HEK293 (cell line): ENCODE data around the gene ASCC1.
A peak's percentile ranks its signal among the peaks of the same experiment; 100 is the strongest.

Source experiments
- CTCF ChIA-PET: fragments of 350-600 bp; formaldehyde crosslinking; extraction: SDS; loops from one replicate; lab custom pipeline; 2021; ENCODE audit warnings: antibody characterized with exemption; lab: Yijun Ruan, JAX
- POLR2A ChIA-PET: fragments of 300-600 bp; formaldehyde crosslinking; extraction: SDS; loops from one replicate; lab custom pipeline; 2020; ENCODE audit warnings: antibody characterized with exemption, inconsistent platforms; lab: Yijun Ruan, JAX
- H3K27ac ChIP-seq: fragments of 200-500 bp; sonication (Bioruptor generic); 2 replicates; pipeline ENCODE4 v1.5.1; 2014; ENCODE audit warnings: low read depth, low read length, control low read depth, inconsistent platforms; ENCODE audit errors: extremely low read depth
- H3K36me3 ChIP-seq, 2 experiments: fragments of 200-500 bp in 1 of 2; sonication (Bioruptor generic) in 1 of 2; 1 replicate in 1 of 2; 2 replicates in 1 of 2; pipeline ENCODE4 v1.5.1; 2014 to 2017; ENCODE audit warnings: inconsistent platforms in 2 of 2, low read length in 2 of 2; ENCODE audit not compliant: control insufficient read depth in 2 of 2, insufficient read depth in 1 of 2
- H3K4me1 ChIP-seq: fragments of 200-500 bp; sonication (Bioruptor generic); 2 replicates; pipeline ENCODE4 v1.5.1; 2014; ENCODE audit warnings: mild to moderate bottlenecking, low read length, inconsistent platforms; ENCODE audit not compliant: control insufficient read depth, insufficient read depth
- H3K4me3 ChIP-seq: 2 replicates; pipeline ENCODE4 v1.5.1; 2011; ENCODE audit warnings: low read depth, mild to moderate bottlenecking, control low read depth, low read length, moderate library complexity
- H3K9me3 ChIP-seq: fragments of 200-500 bp; sonication (Bioruptor generic); 2 replicates; pipeline ENCODE4 v1.5.1; 2014; ENCODE audit warnings: low read depth, low read length, inconsistent platforms; ENCODE audit not compliant: control insufficient read depth, insufficient read depth
- BCL11A ChIP-seq: fragments of 450-650 bp; formaldehyde crosslinking; IDR thresholded peaks from 2 replicates; pipeline ENCODE4 v1.5.1; 2016; ENCODE audit warnings: low read depth, missing biosample characterization, missing genetic modification characterization
- EGR2 ChIP-seq: fragments of 450-650 bp; formaldehyde crosslinking; IDR thresholded peaks from 2 replicates; pipeline ENCODE4 v1.5.1; 2016; ENCODE audit warnings: low read depth, missing biosample characterization, missing genetic modification characterization
- FEZF1 ChIP-seq: fragments of 450-650 bp; formaldehyde crosslinking; IDR thresholded peaks from 2 replicates; pipeline ENCODE4 v1.5.1; 2016; ENCODE audit warnings: missing biosample characterization, missing genetic modification characterization
- GLIS2 ChIP-seq: fragments of 450-650 bp; formaldehyde crosslinking; IDR thresholded peaks from 2 replicates; pipeline ENCODE4 v1.5.1; 2016; ENCODE audit warnings: missing biosample characterization, missing genetic modification characterization
- IKZF3 ChIP-seq: fragments of 450-650 bp; IDR thresholded peaks from 2 replicates; pipeline ENCODE4 v1.5.0; 2018; ENCODE audit warnings: missing biosample characterization, mild to moderate bottlenecking, missing genetic modification characterization, moderate library complexity
- INSM2 ChIP-seq: fragments of 450-650 bp; formaldehyde crosslinking; IDR thresholded peaks from 2 replicates; pipeline ENCODE4 v1.5.1; 2016; ENCODE audit warnings: missing biosample characterization, missing genetic modification characterization
- OVOL3 ChIP-seq: fragments of 450-650 bp; formaldehyde crosslinking; IDR thresholded peaks from 2 replicates; pipeline ENCODE4 v1.5.1; 2016; ENCODE audit warnings: missing biosample characterization, missing genetic modification characterization
- PATZ1 ChIP-seq: fragments of 450-650 bp; formaldehyde crosslinking; IDR thresholded peaks from 2 replicates; pipeline ENCODE4 v1.5.1; 2016; ENCODE audit warnings: missing biosample characterization, missing genetic modification characterization
- PRDM6 ChIP-seq: fragments of 450-650 bp; formaldehyde crosslinking; IDR thresholded peaks from 2 replicates; pipeline ENCODE4 v1.5.1; 2017; ENCODE audit warnings: missing biosample characterization, missing genetic modification characterization
- REPIN1 ChIP-seq: fragments of 450-650 bp; formaldehyde crosslinking; IDR thresholded peaks from 2 replicates; pipeline ENCODE4 v1.5.1; 2017; ENCODE audit warnings: missing biosample characterization, missing genetic modification characterization, low read depth
- SP7 ChIP-seq: fragments of 450-650 bp; formaldehyde crosslinking; IDR thresholded peaks from 2 replicates; pipeline ENCODE4 v1.5.1; 2016; ENCODE audit warnings: missing biosample characterization, missing genetic modification characterization
- TSHZ1 ChIP-seq: fragments of 450-650 bp; formaldehyde crosslinking; IDR thresholded peaks from 2 replicates; pipeline ENCODE4 v1.5.1; 2016; ENCODE audit warnings: missing biosample characterization, missing genetic modification characterization, borderline replicate concordance
- ZBTB20 ChIP-seq: fragments of 450-650 bp; formaldehyde crosslinking; IDR thresholded peaks from 2 replicates; pipeline ENCODE4 v1.5.1; 2016; ENCODE audit warnings: missing biosample characterization, missing genetic modification characterization
- ZEB2 ChIP-seq: fragments of 450-650 bp; formaldehyde crosslinking; IDR thresholded peaks from 2 replicates; pipeline ENCODE4 v1.5.1; 2016; ENCODE audit warnings: missing biosample characterization, missing genetic modification characterization
- ZFHX2 ChIP-seq: fragments of 450-650 bp; formaldehyde crosslinking; conservative IDR thresholded peaks from 2 replicates; pipeline ENCODE4 v1.5.1; 2016; ENCODE audit warnings: missing biosample characterization, missing genetic modification characterization
- ZIC2 ChIP-seq: fragments of 450-650 bp; formaldehyde crosslinking; IDR thresholded peaks from 2 replicates; pipeline ENCODE4 v1.5.1; 2016; ENCODE audit warnings: missing biosample characterization, missing genetic modification characterization
- ZNF24 ChIP-seq: fragments of 450-650 bp; formaldehyde crosslinking; IDR thresholded peaks from 2 replicates; pipeline ENCODE4 v1.5.1; 2016; ENCODE audit warnings: missing biosample characterization, missing genetic modification characterization
- ZNF274 ChIP-seq, 2 experiments: fragments of 200-500 bp in 1 of 2; fragments of 450-650 bp in 1 of 2; sonication (Bioruptor generic) in 1 of 2; formaldehyde crosslinking in 1 of 2; IDR thresholded peaks; 2 replicates each; pipeline versions ENCODE4 v1.5.1 to v1.6.1; 2014 to 2016; ENCODE audit warnings: borderline replicate concordance in 1 of 2, inconsistent platforms in 1 of 2, low read length in 1 of 2, missing biosample characterization in 1 of 2, missing genetic modification characterization in 1 of 2
- ZNF335 ChIP-seq: fragments of 450-650 bp; formaldehyde crosslinking; conservative IDR thresholded peaks from 2 replicates; pipeline ENCODE4 v1.5.1; 2016; ENCODE audit warnings: missing biosample characterization, missing genetic modification characterization
- ZNF561 ChIP-seq: fragments of 450-650 bp; IDR thresholded peaks from 2 replicates; pipeline ENCODE4 v1.5.1; 2018; ENCODE audit warnings: missing biosample characterization, missing genetic modification characterization, borderline replicate concordance
- ZNF629 ChIP-seq: fragments of 450-650 bp; formaldehyde crosslinking; IDR thresholded peaks from 2 replicates; pipeline ENCODE4 v1.5.1; 2017; ENCODE audit warnings: missing biosample characterization, missing genetic modification characterization

Gene ASCC1

GRCh38 chr10:72058989-72059842, 156.9 kb downstream of the ASCC1 start:
- H3K36me3 ChIP-seq = no peaks in the 10 kb centered on the region
- H3K4me3 ChIP-seq = no peak overlapping the region
- no peaks in the 10 kb centered on the region for H3K9me3 ChIP-seq
- peak overlapping the region; percentile 8; the same call in 1 of the 2 replicates for H3K27ac ChIP-seq
- ChIA-PET CTCF (interaction anchor here (0.6 to 2.2 kb wide), 7 partner anchors 9 to 287 kb away, joined by 3 to 10 read pairs (median 3); no protein-coding TSS in a partner anchor), POLR2A (no interaction called here)
- H3K4me1 ChIP-seq = peaks cover 16% of the 10 kb centered on the region
- TF ChIP-seq BCL11A (tag by site-specific recombination) = 0 out of 2 replicates have a peak, but pooled peaks have one; percentile 19
- TF ChIP-seq ZNF629 (tag by site-specific recombination) = peak; percentile 51; the same call in 1 of the 2 replicates
- peak; percentile 77 for TF ChIP-seq ZFHX2
- peak; percentile 64; the same call in 1 of the 2 replicates for TF ChIP-seq GLIS2
- TF ChIP-seq ZNF24 (tag by site-specific recombination) = no peak
- no peak for TF ChIP-seq OVOL3 (tag by site-specific recombination)
- TF ChIP-seq PRDM6 (tag by site-specific recombination) = peak; percentile 84; the same call in 1 of the 2 replicates
- peak; percentile 68 for TF ChIP-seq ZNF335 (tag by site-specific recombination)
- TF ChIP-seq TSHZ1 (tag by site-specific recombination) = peak; percentile 50; the same call in 1 of the 2 replicates
- peak; percentile 72 for TF ChIP-seq PATZ1 (tag by site-specific recombination)
- peak; percentile 31; the same call in 1 of the 2 replicates for TF ChIP-seq ZBTB20
- peak; percentile 59 for TF ChIP-seq ZIC2 (tag by site-specific recombination)
- 0 out of 2 replicates have a peak, but pooled peaks have one; percentile 31 for TF ChIP-seq ZNF561 (tag by site-specific recombination)
- TF ChIP-seq REPIN1 (tag by site-specific recombination) = no peak
- peak; percentile 61; the same call in 1 of the 2 replicates for TF ChIP-seq INSM2 (tag by site-specific recombination)
- TF ChIP-seq ZEB2 = peak; percentile 76
- peak; percentile 25; the same call in 1 of the 2 replicates for TF ChIP-seq FEZF1 (tag by site-specific recombination)
- TF ChIP-seq EGR2 (tag by site-specific recombination) = peak; percentile 70
- no peak for TF ChIP-seq ZNF274 (IDR thresholded peaks at IDR 0.05; ENCODE audit: low read length)
- TF ChIP-seq ZNF274 (tag by site-specific recombination; IDR thresholded peaks at IDR 0.05; ENCODE audit: borderline replicate concordance) = no peak
- 0 out of 2 replicates have a peak, but pooled peaks have one; percentile 34 for TF ChIP-seq IKZF3 (tag by site-specific recombination)
- TF ChIP-seq SP7 (tag by site-specific recombination) = peak; percentile 75
